GM18508 (cell line): ENCODE measurements around the gene GALNT1.

ENCODE experiments used
- ATAC-seq: cut with Tn5 transposase; IDR thresholded peaks from one replicate; pipeline ENCODE4 v1.9.1; 2021; ENCODE audit warnings: moderate number of reproducible peaks; ENCODE audit not compliant: insufficient read depth, unreplicated experiment

The GALNT1 gene

DNA sequence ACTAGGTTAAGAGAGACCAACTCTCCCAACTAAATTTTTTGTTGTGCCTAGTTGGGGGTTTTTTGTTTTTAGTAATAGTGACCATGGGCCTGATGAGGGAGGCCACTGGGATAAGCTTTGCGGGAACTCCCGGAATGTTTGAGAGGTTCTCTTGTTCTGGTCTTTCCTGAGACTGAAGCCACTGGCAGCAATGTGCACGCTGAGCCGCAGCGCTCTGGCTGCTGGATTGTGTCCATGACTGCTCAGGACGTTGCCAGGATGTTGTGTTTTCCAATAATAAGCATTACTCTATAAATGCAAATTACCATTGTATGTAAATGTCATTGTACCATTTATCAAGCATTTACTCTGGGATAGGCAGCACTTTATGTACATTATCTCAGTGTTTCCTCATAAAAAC is 126.1 kb downstream of the GALNT1 start:
- ATAC-seq: no peak

DNA sequence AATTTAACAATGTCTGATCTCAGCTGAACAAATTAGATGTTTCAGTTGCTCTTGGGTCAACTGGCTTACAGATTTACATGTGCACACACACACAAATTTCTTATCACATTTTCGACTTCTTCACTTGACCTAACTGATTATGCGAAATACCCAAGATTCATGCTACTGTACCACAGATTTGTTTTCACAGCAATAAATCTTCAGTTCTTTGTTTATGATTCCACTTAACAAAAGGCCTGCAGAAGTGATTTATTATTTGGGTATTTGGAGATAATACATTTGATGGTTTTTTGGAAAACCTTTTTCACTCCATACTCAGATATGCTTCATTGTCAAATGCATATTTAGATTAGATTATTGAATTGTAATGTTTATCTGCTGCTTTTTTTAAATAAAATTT is 129.0 kb downstream of the GALNT1 start:
- ATAC-seq: no peak

DNA sequence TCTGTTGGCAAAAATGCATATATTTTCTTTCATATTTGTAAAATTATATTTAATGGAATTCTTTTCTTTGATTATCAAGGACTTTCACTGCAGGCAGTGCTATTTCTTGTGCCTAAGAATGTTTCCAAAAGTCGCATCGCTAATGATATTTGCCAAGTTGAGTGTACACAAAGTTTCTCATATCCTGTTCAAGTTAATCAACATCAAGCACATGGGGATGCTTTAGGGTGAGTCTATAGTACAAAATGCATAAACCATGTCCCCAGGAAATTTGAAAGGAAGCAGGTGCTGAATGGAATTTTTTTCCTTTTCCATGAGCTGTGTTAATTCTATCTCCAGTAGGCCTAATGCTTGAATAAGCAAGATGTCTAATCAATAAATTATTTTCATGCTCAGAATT is 129.7 kb downstream of the GALNT1 start:
- ATAC-seq: no peak

DNA sequence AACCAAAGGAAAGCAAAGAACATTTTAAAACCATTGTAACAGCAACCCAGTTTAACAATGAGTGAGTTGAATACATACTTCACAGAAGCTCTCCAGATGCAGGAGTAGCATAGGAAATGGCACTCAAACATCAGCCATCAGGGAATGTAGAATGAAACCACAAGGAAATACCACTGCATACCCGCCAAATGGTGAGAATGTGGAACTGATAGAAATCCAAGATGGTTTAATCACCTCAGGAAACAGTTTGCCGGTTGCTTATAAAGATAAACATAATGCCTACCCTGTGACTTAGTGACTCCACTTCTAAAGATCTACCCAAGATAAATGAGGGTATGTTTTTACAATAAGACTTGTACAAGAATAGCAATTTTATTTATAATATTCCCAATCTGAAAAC is 132.0 kb downstream of the GALNT1 start:
- ATAC-seq: no peak

DNA sequence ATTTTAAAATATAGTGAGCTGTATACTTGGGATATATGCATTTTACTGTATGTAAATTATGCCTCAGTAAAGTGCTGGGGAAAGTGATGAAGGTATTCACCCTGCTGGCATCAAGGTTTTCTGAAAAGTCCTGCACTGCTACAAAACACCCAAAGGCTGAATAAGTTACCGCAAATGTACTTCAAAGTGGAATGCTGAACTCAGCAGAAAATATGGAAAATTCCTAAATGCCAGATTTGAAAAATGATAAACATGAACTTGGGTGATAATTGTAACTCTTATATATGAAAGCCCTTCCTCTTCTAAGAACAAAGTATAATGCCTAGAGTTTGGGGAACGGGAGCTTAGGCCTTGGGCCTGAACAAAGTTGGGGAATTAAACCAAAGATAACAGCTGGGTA is 133.0 kb downstream of the GALNT1 start:
- ATAC-seq: no peak

DNA sequence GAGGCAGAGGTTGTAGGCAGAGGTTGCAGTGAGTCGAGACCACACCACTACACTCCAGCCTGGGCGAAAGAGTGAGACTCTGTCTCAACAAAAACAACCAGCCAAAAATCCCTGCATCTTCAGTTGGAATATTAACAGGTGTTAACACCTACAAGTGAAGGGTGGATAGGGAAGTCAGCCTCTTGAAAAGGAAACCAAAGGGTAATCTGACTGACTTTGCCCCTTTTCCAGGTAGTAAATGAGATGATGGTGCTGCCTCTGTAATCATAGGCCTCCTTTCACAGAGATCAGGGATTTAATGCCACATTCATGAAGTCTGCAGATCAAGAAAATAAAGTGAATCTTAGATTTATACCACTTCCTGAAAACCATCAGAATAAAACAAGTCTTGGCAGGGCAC is 133.6 kb downstream of the GALNT1 start:
- no peak for ATAC-seq

DNA sequence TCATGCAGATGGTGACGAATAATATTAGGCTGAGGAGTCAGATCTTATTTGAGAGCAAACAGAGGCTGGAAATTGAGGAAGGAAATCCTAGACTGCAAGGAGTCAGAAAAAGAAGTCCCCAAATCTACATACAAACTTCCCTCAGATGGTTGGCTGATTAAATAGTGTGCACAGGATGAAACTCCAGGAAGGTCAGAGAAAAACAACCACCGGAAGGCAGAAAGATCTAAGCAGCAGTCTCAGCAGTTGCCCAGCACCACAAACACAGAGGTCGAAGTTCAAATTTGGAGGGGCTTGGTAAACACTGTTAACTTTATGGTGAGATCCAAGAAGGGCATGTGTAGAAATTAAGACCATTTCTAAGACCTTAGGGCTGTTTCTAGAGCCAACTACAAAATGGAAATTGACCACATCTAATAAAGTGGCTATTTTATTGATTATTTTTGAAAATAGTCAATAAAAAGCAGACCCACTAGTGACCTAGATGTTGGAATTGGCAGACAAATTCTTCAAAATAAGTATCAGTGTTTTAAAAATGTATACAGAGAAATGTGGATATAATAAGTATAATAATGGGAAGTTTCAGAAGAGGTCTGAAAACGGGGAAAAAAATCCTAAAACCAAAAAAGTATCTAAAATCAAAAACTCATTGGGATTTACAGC is 134.8 kb downstream of the GALNT1 start:
- ATAC-seq: no peak

DNA sequence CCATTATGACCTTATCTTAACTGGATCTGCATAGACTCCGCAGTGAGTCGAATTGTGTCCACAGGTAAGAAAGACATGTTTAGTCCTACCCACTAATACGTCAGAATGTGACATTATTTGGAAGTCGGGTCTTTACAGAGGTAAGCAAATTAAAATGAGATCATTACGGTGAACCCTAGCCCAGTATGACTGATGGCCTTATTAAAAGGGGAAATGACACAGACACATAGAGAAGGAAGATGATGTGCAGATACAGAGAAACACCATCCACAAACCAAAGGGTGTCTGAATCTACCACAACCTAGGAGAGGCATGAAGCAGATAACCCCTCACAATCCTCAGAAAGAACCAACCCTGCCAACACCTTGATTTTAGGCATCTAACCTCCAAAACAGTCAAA is 135.6 kb downstream of the GALNT1 start:
- no peak for ATAC-seq

DNA sequence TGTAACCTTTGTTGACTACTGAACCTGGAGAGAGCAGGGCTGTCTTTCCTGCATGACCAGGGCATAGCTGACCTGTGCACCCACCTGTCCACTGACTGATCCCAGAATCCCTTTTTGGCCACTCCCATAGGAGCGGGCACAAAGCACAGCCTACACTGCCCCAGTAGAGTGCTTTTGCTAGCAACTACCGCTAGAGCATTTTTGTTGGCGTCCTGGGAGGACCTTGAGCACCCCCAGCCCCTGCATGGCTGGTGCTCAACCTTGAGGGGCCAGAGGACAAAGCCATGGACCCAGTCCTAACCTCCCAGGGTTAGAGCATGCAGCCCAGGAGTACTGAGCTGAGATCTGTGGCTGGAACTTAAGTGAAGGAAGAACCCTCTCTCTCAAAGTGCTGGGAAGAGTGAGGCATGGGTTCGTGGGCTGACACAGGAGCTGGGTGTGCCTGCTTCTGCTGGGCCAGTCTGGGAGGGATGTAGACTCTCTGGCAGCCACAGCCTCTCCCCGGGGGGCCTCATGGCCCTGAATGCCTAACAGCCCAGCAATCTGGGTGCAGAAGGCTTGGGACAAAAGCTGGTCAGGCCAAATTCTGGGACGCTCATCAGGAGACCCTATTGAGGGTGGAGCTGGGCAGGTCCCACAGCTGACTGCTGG is 140.0 kb downstream of the GALNT1 start:
- ATAC-seq: no peak

DNA sequence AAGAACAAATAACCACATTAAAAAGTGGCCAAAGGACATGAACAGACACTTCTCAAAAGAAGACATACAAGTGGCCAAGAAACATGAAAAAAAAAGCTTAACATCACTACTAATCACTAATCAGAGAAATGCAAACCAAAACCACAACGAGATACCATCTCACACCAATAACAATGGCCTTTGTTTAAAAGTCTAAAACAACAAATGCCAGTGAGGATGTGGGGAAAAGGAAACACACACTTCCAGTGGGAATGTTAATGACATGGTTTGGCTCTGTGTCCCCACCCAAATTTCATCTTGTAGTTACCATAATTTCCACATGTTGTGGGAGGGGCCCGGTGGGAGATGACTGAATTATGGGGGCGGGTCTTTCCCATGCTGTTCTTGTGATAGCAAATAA is 147.1 kb downstream of the GALNT1 start:
- no peak for ATAC-seq

DNA sequence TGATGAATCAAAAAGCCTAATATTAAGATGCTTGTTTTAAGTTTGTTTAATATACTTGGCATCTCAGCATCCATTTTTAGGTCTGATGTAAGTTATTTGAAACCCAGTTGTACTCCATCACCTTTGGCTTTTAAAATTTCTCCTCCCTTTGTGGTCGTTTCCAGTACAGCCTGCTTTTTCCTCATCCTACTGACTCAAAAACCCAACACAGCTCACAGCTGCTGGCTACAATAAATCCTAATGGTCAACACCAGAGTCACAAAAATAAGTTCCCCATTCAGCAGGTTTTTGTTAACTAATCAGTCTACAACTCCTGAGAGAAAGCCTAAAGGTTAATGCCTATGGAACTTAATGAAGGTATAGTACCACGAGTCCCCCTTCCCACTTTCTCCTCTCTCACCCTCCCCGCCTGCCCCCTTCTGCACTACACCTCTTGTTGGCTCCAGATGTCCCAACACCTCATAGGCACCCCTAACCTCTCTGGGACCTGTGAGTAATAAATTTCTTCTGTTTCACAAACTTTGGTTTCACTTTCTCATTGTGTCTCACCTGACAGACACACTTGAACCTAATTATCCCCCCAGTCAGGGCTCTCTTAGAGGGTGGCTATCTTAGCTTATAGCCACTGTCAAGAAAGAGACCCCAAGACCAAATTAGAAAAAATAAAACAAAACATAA is 148.6 kb downstream of the GALNT1 start:
- no peak for ATAC-seq

DNA sequence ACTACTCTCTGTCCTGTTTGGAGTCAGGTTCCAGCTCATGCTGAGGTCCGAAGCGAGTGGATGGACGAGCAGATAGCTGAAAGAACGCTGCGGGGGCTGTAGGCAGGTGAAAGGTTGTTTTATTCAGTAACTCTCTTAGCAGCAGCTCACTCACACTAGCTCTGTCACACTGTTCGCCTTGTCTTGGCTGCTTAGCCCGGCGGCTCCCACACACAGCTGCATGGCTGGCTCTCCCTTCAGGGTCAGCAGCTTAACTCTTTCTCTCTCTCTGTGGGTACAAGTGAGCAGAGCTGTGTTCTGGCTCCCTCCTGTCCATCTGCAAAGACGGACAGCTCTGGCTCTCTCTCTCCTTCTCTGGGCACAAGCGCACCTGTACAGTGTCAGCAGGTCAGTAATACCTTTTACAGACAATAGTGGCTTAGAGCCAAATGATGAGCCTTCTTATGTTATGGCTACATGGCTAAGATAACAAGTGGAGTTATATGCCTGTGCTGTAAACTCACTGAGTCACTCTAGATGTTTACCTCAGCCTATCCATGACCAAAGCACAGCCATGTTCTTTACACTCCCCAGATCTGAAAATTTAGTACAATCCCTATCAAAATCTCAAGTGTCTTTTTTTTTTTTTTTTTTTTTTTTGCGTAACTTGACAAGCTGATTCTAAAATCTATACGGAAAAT is 149.3 kb downstream of the GALNT1 start:
- no peak for ATAC-seq

DNA sequence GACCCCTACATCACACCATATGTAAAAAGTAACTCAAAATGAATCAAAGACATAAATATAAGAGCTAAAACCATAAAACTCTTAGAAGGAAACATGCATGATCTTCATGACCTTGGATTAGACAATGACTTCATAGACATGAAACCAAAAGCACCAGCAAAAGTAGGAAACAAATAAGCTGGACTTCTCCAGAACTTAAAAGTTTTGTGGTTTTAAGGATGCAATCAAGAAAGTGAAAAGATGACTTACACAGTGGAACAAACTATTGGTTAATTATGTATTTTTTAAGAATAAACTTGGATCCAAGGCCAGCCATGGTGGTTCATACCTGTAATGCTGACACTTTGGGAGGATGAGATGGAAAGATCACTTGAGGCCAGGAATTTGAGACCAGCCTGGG is 150.2 kb downstream of the GALNT1 start:
- ATAC-seq: no peak

DNA sequence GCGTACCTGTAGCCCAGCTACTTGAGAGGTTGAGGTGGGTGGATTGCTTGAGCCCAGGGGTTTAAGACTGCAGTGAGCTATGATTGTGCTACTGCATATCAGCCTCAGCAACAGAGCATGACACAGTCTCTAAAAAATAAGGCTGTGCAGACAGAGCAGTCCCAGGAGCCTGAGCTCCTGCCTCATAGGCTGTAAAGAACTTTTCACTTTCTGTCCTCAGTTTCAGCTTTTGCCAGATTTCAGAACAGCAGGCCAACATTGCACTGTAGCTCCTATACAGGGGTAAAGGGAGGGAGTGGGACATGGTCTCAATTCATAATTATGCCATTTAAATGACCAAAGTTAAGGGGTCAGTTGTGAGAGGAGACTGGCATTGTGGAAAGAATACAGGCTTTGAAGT is 150.6 kb downstream of the GALNT1 start:
- ATAC-seq: no peak

DNA sequence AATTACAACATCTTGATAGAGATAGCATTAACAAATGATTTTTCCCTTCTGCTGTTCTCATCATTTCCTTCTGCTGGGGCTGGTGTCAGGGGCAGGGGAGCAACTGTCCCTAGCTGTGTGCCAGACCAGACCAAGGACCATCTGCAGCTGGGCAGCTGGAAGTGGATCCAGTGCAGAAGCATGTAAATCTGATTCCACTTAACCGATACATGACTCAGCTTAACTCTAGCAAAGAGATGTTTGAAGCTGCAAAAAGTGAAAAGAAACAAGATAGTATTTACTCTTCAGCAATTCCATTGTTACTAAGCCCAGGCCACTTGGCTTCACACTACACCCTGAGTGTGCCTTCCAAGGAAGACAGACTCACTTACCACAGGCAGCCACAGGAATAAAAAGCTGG is 151.1 kb downstream of the GALNT1 start:
- no peak for ATAC-seq

DNA sequence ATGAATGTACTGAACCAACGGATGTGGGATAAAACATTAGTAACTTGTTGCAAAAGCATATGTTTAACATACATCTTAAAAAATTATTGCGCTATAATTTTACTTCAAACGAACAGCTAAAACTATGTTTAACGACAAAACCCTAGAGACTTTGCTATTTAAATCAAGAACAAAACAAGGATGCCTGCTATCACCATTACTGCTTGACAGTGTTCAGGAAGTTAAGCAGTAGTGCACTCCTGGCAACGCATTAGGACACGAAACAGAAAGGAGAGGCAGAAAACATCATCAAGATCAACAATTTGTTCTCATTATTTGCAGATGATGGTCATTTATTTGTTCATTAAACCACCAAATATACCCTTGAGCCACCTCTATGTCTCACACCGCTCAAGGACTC is 151.9 kb downstream of the GALNT1 start:
- no peak for ATAC-seq

DNA sequence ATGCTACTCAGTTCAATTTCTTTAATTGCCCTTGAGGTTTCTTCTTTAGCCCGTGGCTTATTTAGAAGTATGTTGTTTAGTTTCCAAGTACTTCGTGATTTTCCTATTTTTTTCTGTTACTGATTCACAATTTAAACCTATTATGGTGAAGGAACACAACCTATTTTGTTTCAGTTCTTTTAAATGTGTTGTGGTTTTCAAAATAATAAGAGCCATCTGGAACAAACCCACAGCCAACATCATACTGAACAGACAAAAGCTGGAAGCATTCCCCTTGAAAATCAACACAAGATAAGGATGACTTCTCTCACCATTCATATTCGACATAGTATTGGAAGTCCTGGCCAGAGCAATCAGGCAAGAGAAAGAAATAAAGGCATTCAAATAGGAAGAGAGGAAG is 155.2 kb downstream of the GALNT1 start:
- ATAC-seq: no peak

DNA sequence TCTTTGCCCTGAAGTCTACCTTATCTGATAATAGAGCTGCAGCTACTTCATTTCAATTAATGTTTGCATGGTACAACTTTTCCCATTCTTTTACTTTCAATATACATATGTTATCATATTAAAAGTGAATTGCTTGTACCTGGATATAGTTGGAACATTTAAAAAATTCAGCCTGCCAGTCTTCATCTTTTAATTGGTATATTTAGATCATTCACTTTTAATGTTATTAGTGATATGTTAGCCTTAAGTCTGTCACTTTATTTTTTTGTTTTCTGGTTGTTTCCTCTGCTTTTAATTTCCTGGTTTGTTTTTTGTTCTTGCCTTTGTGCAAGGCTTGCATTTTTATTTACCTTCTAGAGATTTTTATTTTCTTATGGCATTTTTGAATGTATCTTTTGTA is 158.2 kb downstream of the GALNT1 start:
- no peak for ATAC-seq

DNA sequence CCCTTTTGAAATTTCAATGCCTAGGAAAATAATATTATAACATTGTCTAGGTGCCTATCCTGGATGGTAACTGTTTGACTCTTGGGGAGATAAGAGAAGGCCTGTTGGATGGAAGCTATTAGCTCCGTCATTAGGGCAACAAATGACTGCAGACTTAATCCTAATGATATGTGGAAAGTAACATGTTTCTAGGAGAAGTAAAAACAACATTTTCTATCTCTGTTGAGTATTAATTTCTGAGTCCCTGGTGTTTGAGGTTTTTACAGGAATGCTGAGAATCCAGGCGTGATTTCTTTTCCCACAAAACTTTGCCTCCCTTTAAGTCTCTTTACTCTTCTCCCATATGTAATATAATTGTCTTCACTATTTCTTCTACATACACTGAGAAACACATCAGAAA is 159.1 kb downstream of the GALNT1 start:
- no peak for ATAC-seq

DNA sequence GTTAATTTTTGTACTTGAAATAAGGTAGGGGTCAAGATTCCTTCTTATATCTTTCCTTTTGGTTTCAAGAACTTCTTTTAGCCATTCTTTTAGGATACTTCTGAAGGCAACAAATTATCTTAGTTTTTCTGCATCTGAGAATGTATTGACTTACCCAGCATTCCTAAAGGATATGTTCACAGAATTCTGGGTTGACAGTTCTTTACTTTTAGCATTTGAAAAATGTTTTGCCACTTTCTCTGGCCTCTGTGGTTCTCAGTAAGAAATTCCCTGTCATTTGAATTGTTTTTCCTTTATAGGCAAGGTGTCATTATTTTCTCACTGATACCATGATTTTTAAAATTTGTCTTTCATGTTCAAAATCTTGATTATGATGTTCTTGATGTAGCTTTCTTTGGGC is 162.4 kb downstream of the GALNT1 start:
- no peak for ATAC-seq

DNA sequence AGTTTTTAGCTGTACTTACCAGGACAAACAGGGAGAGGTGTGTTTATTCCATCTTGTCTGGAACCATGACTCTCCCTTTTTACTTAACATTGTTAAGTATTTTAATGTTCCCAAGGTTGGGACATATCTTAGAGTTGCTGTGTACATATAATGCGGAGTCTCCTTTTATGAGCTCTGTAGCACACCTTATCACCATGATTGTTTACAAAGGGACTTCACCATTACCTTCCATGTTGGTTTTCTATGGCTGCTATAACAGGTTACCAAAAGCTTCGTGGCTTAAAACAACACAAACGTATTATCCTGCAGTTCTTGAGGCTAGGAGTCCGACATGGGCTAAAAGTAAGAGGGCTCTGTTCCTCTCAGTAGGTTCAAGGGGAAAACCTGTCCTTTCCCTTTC is 164.3 kb downstream of the GALNT1 start:
- ATAC-seq: no peak
